ENCODE measurements around the gene RABL3. TPM values are rescaled to one million over a fixed set of nuclear protein-coding genes. Genes with fewer than 3 reads are reported as not detected.
A peak's percentile ranks its signal among the peaks of the same experiment; 100 is the strongest.
"Not testable (repeated sequence)": the region's sequence is repeated elsewhere in the genome, so short reads cannot be mapped to it uniquely, and the experiment has no call there.

Gene RABL3
- total and polyA plus RNA-seq, 2 donors (not counting 1 experiment from before 2014, with no cell fraction given) = 11.9 to 13.4 TPM

GRCh38 chr3:120762615-120763014 lies 20.3 kb upstream of the RABL3 start:
- no peaks in the 10 kb centered on the region for H3K27me3 ChIP-seq (ENCODE audit: control insufficient read depth, insufficient read depth, low read length)
- no peaks in the 10 kb centered on the region for H3K9me3 ChIP-seq (ENCODE audit: control insufficient read depth, insufficient read depth, low read depth, low read length)
- H2AFZ ChIP-seq (ENCODE audit: low read length) = no peak overlapping the region
- no peak overlapping the region for H3K4me3 ChIP-seq (replicated peaks in 1 of 4; ENCODE audit: control extremely low read depth in 1 of 4, insufficient read depth in 1 of 4, low read depth in 3 of 4, low read length in 4 of 4)
- peak; percentile 10 to 58 for DNase-seq (ENCODE audit: low read depth in 2 of 2)
- no peaks in the 10 kb centered on the region for H4K20me1 ChIP-seq (ENCODE audit: control insufficient read depth, extremely low read depth, insufficient read depth, low read length)
- H3K79me2 ChIP-seq (ENCODE audit: control insufficient read depth, insufficient read depth, low read length) = peaks cover 2% of the 10 kb centered on the region
- no peak overlapping the region for H3K27ac ChIP-seq (ENCODE audit: insufficient read depth, low read length)
- H3K9ac ChIP-seq (ENCODE audit: insufficient read depth, low read length) = no peak overlapping the region
- H3K4me2 ChIP-seq (ENCODE audit: extremely low read depth, insufficient read depth, low read length) = no peak overlapping the region
- H3K36me3 ChIP-seq (ENCODE audit: control insufficient read depth, insufficient read depth, low read length) = no peaks in the 10 kb centered on the region
- TF ChIP-seq EZH2 (IDR thresholded peaks at IDR 0.05; ENCODE audit: low read length, missing control alignments) (no peak), CTCF (conservative IDR thresholded peaks at IDR 0.05 in 1 of 2, IDR thresholded peaks at IDR 0.05 in 1 of 2; ENCODE audit: low read depth in 1 of 2, low read length in 2 of 2) (no peak)
- no peaks in the 10 kb centered on the region for H3K4me1 ChIP-seq (ENCODE audit: control insufficient read depth, extremely low read depth, insufficient read depth, low read length)

DNA sequence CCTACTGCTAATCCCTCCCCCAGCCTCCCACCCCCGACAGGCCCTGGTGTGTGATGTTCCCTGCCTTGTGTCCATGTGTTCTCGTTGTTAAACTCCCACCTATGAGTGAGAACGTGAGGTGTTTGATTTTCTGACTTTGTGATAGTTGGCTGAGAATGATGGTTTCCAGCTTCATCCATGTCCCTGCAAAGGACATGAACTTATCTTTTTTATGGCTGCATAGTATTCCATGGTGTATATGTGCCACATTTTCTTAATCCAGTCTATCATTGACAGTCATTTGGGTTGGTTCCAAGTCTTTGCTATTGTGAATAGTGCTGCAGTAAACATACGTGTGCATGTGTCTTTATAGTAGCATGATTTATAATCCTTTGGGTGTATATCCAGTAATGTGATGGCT lies 16.2 kb upstream of the RABL3 start:
- not testable (repeated sequence) for H3K4me2 ChIP-seq (ENCODE audit: extremely low read depth, insufficient read depth, low read length); H3K9me3 ChIP-seq (ENCODE audit: control insufficient read depth, insufficient read depth, low read depth, low read length); DNase-seq (ENCODE audit: low read depth in 2 of 2); H2AFZ ChIP-seq (ENCODE audit: low read length); H3K27ac ChIP-seq (ENCODE audit: insufficient read depth, low read length); H3K36me3 ChIP-seq (ENCODE audit: control insufficient read depth, insufficient read depth, low read length); H3K9ac ChIP-seq (ENCODE audit: insufficient read depth, low read length); H3K4me3 ChIP-seq (replicated peaks in 1 of 4; ENCODE audit: control extremely low read depth in 1 of 4, insufficient read depth in 1 of 4, low read depth in 3 of 4, low read length in 4 of 4); H3K4me1 ChIP-seq (ENCODE audit: control insufficient read depth, extremely low read depth, insufficient read depth, low read length); H4K20me1 ChIP-seq (ENCODE audit: control insufficient read depth, extremely low read depth, insufficient read depth, low read length); H3K79me2 ChIP-seq (ENCODE audit: control insufficient read depth, insufficient read depth, low read length); H3K27me3 ChIP-seq (ENCODE audit: control insufficient read depth, insufficient read depth, low read length)

GRCh38 chr3:120756061-120756460 lies 13.7 kb upstream of the RABL3 start:
- TF ChIP-seq CTCF (conservative IDR thresholded peaks at IDR 0.05 in 1 of 2, IDR thresholded peaks at IDR 0.05 in 1 of 2; ENCODE audit: low read depth in 1 of 2, low read length in 2 of 2) (no peak), EZH2 (IDR thresholded peaks at IDR 0.05; ENCODE audit: low read length, missing control alignments) (no peak)
- Histone ChIP-seq H3K79me2 (ENCODE audit: control insufficient read depth, insufficient read depth, low read length) (no peaks in the 10 kb centered on the region), H3K4me3 (replicated peaks in 1 of 4; ENCODE audit: control extremely low read depth in 1 of 4, insufficient read depth in 1 of 4, low read depth in 3 of 4, low read length in 4 of 4) (no peak overlapping the region), H3K36me3 (ENCODE audit: control insufficient read depth, insufficient read depth, low read length) (no peaks in the 10 kb centered on the region), H3K27ac (ENCODE audit: insufficient read depth, low read length) (no peak overlapping the region), H3K4me2 (ENCODE audit: extremely low read depth, insufficient read depth, low read length) (no peak overlapping the region), H2AFZ (ENCODE audit: low read length) (no peak overlapping the region), H3K9me3 (ENCODE audit: control insufficient read depth, insufficient read depth, low read depth, low read length) (no peaks in the 10 kb centered on the region), H3K9ac (ENCODE audit: insufficient read depth, low read length) (no peak overlapping the region), H3K4me1 (ENCODE audit: control insufficient read depth, extremely low read depth, insufficient read depth, low read length) (no peaks in the 10 kb centered on the region), H3K27me3 (ENCODE audit: control insufficient read depth, insufficient read depth, low read length) (no peaks in the 10 kb centered on the region), H4K20me1 (ENCODE audit: control insufficient read depth, extremely low read depth, insufficient read depth, low read length) (no peaks in the 10 kb centered on the region)
- no peak for DNase-seq (ENCODE audit: low read depth in 2 of 2)

Measured in fibroblast of lung (primary cell).